ENCODE data around the gene CENPM.

DNA sequence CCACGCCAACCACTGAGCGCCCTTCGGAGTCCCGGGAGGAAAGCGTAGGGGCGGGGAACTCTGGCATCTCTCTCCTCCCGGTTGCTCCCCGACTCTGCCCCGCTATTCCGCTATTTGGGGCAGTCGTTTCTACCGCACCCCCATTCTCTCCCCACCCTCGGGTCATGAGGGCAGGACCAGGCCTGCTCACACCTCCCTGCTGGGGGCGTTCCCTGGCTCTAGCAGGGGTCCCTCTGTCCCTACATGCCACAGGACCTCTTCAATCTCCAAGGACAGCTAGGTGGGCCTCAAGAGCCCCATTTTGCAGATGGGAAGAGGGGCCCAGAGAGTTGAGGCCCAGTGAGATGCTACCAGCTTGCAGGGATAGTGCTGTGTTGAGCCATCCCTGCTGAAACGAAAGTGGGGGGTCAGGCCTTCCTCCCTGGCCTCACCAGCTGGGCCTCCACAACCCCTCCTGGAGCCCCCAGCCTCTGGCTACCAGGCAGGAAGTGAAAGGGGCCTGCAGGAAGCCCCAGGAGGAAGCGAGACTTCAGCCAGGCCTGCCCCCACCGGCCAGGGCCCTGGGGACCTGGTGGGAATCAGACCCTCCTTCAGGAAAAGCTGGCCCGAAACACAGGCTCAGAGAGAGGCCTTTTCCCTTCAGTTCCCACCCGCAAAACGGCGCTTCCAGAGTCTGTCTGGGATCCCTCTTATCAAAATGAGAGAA is 26.5 kb downstream of the CENPM start:
- TF ChIP-seq EZH2phosphoT487 (IDR thresholded peaks at IDR 0.05; ENCODE audit: unreplicated experiment) (no peak), CTCF (conservative IDR thresholded peaks at IDR 0.05; ENCODE audit: low read depth in 2 of 2) (no peak), EZH2 (IDR thresholded peaks at IDR 0.05; ENCODE audit: low read depth, unreplicated experiment) (no peak), POLR2AphosphoS5 (IDR thresholded peaks at IDR 0.05; ENCODE audit: low read depth) (no peak)
- TF ChIP-seq, protein P1, sequence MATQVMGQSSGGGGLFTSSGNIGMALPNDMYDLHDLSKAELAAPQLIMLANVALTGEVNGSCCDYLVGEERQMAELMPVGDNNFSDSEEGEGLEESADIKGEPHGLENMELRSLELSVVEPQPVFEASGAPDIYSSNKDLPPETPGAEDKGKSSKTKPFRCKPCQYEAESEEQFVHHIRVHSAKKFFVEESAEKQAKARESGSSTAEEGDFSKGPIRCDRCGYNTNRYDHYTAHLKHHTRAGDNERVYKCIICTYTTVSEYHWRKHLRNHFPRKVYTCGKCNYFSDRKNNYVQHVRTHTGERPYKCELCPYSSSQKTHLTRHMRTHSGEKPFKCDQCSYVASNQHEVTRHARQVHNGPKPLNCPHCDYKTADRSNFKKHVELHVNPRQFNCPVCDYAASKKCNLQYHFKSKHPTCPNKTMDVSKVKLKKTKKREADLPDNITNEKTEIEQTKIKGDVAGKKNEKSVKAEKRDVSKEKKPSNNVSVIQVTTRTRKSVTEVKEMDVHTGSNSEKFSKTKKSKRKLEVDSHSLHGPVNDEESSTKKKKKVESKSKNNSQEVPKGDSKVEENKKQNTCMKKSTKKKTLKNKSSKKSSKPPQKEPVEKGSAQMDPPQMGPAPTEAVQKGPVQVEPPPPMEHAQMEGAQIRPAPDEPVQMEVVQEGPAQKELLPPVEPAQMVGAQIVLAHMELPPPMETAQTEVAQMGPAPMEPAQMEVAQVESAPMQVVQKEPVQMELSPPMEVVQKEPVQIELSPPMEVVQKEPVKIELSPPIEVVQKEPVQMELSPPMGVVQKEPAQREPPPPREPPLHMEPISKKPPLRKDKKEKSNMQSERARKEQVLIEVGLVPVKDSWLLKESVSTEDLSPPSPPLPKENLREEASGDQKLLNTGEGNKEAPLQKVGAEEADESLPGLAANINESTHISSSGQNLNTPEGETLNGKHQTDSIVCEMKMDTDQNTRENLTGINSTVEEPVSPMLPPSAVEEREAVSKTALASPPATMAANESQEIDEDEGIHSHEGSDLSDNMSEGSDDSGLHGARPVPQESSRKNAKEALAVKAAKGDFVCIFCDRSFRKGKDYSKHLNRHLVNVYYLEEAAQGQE (IDR thresholded peaks at IDR 0.05; ENCODE audit: unreplicated experiment) = no peak

All from GM23338 (cell line).